ENCODE results near the gene NFATC1.
"Not testable (repeated sequence)": the region's sequence is repeated elsewhere in the genome, so short reads cannot be mapped to it uniquely, and the experiment has no call there.

Gene NFATC1

DNA sequence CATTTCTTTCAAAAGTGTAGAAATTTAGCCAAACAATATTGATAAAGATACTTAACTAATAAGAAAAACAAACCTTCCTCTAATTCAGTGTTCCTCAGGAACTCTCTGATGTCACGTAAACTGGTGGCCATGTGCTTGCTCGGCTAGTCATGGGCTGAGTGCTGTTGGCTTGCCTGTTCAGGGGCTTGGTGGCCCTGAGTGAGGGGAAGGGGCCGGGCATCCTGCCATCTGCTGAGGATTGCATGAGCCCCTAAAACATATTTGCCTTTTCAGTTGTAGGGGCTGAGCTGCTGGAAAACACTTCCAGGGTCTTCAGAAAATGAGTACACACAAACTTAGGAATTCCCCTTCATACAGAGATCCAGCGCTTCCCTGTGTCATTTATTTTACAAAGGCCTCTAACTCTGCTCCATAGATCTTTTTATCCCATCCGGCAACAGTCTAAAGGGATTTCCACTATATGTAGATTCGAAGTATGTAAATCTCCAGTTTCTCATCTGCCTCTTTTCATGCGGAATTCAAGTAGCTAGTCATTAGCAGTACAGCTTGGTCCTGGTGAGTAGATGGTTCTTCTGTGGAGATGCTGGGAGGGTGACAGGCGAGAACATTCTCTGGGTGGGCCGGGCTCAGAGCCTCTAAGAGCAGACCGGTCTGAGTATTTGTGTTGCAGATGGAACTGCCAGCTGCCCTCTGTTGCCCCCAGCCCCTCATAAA lies 20.1 kb upstream of the NFATC1 start:
- Histone ChIP-seq H3K36me3 (peaks cover 37% of the 10 kb centered on the region), H3K4me1 (ENCODE audit: control insufficient read depth in 1 of 2, insufficient read depth in 1 of 2, low read depth in 1 of 2, low read length in 1 of 2) (peaks cover 3 to 5% of the 10 kb centered on the region in 2 experiments), H3K9me3 (no peaks in the 10 kb centered on the region), H3K4me3 (ENCODE audit: low read depth in 1 of 2, low read length in 1 of 2) (no peak overlapping the region), H3K27ac (no peak overlapping the region), H3K27me3 (no peaks in the 10 kb centered on the region)
- TF ChIP-seq, protein P1, sequence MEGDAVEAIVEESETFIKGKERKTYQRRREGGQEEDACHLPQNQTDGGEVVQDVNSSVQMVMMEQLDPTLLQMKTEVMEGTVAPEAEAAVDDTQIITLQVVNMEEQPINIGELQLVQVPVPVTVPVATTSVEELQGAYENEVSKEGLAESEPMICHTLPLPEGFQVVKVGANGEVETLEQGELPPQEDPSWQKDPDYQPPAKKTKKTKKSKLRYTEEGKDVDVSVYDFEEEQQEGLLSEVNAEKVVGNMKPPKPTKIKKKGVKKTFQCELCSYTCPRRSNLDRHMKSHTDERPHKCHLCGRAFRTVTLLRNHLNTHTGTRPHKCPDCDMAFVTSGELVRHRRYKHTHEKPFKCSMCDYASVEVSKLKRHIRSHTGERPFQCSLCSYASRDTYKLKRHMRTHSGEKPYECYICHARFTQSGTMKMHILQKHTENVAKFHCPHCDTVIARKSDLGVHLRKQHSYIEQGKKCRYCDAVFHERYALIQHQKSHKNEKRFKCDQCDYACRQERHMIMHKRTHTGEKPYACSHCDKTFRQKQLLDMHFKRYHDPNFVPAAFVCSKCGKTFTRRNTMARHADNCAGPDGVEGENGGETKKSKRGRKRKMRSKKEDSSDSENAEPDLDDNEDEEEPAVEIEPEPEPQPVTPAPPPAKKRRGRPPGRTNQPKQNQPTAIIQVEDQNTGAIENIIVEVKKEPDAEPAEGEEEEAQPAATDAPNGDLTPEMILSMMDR (IDR thresholded peaks at IDR 0.05), result no peak

DNA sequence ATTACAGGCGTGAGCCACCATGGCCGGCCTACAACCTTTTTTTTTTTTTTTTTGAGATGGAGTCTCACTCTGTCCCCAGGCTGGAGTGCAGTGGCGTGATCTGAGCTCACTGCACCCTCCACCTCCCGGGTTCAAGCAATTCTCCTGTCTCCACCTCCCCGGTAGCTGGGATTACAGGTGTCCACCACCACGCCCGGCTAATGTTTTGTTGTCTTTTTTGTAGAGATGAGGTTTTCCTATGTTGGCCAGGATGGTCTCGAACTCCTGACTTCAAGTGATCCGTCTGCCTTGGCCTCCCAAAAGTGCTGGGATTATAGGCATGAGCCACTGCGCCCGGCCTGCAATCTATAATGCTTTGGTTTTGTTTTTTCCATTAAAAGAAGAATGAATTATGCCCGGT lies 19.1 kb upstream of the NFATC1 start:
- not testable (repeated sequence) for H3K4me1 ChIP-seq (ENCODE audit: control insufficient read depth in 1 of 2, insufficient read depth in 1 of 2, low read depth in 1 of 2, low read length in 1 of 2); H3K4me3 ChIP-seq (ENCODE audit: low read depth in 1 of 2, low read length in 1 of 2); H3K9me3 ChIP-seq; H3K27ac ChIP-seq; H3K27me3 ChIP-seq
- H3K36me3 ChIP-seq, result peaks cover 37% of the 10 kb centered on the region

DNA sequence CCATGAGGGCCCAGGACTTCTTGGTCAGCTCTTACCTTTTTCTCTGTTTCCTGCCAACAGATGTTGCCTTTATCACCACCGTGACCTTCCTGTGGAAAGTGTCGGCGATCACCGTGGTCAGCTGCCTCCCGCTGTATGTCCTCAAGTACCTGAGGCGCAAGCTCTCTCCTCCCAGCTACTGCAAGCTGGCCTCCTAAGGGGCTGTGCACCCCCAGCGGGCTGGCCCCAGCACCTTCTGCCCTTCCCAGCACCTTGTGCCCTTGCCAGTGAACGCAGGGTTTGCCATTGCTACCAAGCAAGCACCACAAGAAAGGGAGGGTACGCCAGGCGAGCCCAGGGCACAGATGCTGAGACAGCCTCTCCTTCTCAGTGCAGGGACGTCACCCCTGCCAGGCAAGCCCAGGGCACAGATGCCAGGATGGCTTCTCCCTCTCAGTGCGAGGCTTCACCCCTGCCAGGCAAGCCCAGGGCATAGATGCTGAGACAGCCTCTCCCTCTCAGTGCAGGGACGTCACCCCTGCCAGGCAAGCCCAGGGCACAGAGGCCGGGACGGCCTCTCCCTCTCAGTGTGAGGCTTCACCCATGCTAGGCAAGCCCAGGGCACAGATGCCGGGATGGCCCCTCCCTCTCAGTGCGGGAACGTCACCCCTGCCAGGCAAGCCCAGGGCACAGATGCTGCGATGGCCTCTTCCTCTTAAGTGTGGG lies 18.4 kb upstream of the NFATC1 start:
- Histone ChIP-seq H3K27ac (no peak overlapping the region), H3K9me3 (no peaks in the 10 kb centered on the region), H3K4me3 (ENCODE audit: low read depth in 1 of 2, low read length in 1 of 2) (no peak overlapping the region), H3K36me3 (peaks cover 31% of the 10 kb centered on the region), H3K27me3 (no peaks in the 10 kb centered on the region), H3K4me1 (ENCODE audit: control insufficient read depth in 1 of 2, insufficient read depth in 1 of 2, low read depth in 1 of 2, low read length in 1 of 2) (peaks cover 3 to 5% of the 10 kb centered on the region in 2 experiments)
- TF ChIP-seq, protein P1 (IDR thresholded peaks at IDR 0.05), result no peak

DNA sequence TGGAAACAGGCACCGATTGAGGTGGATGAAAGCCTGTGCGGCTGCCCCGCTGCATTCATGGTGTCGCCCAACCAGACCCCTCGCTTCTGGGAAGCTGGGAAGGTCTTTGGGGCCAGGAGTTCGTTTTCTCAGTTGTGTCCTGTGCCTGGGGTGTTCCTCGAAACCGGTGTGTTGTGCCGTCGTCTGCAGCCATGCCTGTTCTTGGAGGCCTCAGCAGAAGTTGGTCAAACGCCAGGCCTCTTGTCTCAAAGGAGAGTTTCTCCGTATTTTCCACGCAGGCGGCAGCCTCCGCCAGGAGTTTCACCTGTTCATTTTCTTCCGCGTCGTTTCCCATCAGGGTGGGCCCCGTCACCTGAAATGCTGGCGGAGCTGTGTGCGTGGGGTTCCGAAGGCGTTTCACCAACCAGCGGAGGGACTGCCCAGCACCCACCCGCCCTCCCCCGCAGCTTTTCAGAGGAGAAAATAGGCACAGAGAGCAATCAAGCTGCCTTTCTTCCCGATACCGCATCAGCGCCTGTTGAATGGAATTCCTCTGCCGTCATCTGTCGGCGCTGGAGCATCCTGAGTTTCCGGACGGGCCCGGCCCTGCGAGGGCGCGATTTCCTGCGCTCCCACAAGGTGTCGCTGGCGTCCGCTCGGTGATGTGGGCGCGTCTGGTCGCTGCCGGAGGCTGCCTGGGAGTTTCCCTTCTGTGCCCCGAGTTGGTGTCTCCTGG lies 17.0 kb upstream of the NFATC1 start:
- peaks cover 3 to 5% of the 10 kb centered on the region in 2 experiments for H3K4me1 ChIP-seq (ENCODE audit: control insufficient read depth in 1 of 2, insufficient read depth in 1 of 2, low read depth in 1 of 2, low read length in 1 of 2)
- no peaks in the 10 kb centered on the region for H3K9me3 ChIP-seq
- no peak overlapping the region for H3K4me3 ChIP-seq (ENCODE audit: low read depth in 1 of 2, low read length in 1 of 2)
- TF ChIP-seq, protein P1 (IDR thresholded peaks at IDR 0.05), result peak; percentile 77
- peaks cover 28% of the 10 kb centered on the region for H3K36me3 ChIP-seq
- H3K27ac ChIP-seq, result no peak overlapping the region
- H3K27me3 ChIP-seq, result peaks cover 2% of the 10 kb centered on the region

DNA sequence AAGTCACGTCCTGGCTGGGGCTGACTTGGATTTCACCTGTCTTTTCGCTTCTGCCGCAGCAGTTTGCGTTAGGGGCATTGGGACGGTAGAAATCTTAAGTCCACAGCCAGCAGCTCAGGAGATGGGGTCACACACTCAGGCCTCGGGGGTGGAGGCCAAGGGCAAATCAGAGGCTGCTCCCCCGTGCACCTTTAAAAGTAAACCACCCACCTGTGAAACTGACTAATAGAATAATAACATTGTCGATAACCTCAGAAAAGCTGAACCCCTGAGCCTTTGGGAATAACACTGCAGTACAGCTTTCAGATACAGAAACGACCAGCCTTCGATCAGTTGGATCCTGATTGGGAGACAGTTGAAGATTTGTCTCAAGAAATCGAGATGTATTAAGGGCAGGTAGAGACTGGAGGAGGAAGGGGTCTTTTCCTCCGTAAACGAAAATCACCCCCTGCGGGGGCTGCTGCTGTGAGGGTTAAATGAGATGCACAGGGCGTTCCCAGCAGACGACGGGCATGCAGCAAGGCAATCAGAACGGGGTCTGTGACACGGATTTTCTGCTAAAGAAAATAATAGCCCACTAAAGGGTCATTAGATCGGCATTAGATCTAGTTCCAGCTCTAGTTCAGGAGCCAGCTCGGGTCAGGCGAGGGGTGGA lies 16.4 kb upstream of the NFATC1 start:
- TF ChIP-seq, protein P1 (IDR thresholded peaks at IDR 0.05), result no peak
- peaks cover 5% of the 10 kb centered on the region for H3K27me3 ChIP-seq
- peaks cover 3 to 5% of the 10 kb centered on the region in 2 experiments for H3K4me1 ChIP-seq (ENCODE audit: control insufficient read depth in 1 of 2, insufficient read depth in 1 of 2, low read depth in 1 of 2, low read length in 1 of 2)
- H3K36me3 ChIP-seq, result peaks cover 24% of the 10 kb centered on the region
- H3K27ac ChIP-seq, result no peak overlapping the region
- H3K9me3 ChIP-seq, result no peaks in the 10 kb centered on the region
- no peak overlapping the region for H3K4me3 ChIP-seq (ENCODE audit: low read depth in 1 of 2, low read length in 1 of 2)
